Astrocyte (in vitro differentiated cells and primary cell): ENCODE results near the gene BTRC. TPM values are rescaled to one million over a fixed set of nuclear protein-coding genes. Genes with fewer than 3 reads are reported as not detected.

Source experiments
- DNase-seq: peaks from one replicate; pipeline ENCODE4 v3.0.0-alpha.2; 2010; ENCODE audit warnings: low read depth
- FAIRE-seq: peaks from 2 replicates; lab custom pipeline; 2011; peaks lifted over from hg19 to GRCh38; lab: Jason Lieb, UNC
- H2AFZ ChIP-seq: 2 replicates; pipeline ENCODE4 v1.6.0; 2012; ENCODE audit warnings: low read depth, low read length, inconsistent platforms
- H3K27ac ChIP-seq: 2 replicates; pipeline ENCODE4 v1.5.1; 2011; ENCODE audit warnings: low read depth, low read length, inconsistent platforms
- H3K27me3 ChIP-seq: 2 replicates; pipeline ENCODE4 v1.6.0; 2011; ENCODE audit warnings: low read length, inconsistent platforms; ENCODE audit not compliant: insufficient read depth
- H3K36me3 ChIP-seq: 2 replicates; pipeline ENCODE4 v1.5.1; 2011; ENCODE audit warnings: low read length, inconsistent platforms; ENCODE audit not compliant: insufficient read depth
- H3K4me1 ChIP-seq: 2 replicates; pipeline ENCODE4 v1.5.1; 2011; ENCODE audit warnings: low read length, inconsistent platforms; ENCODE audit not compliant: insufficient read depth
- H3K4me2 ChIP-seq: 2 replicates; pipeline ENCODE4 v1.6.0; 2012; ENCODE audit warnings: low read length, inconsistent platforms
- H3K4me3 ChIP-seq: 2 replicates; pipeline ENCODE4 v1.5.1; 2011; ENCODE audit warnings: low read depth, mild to moderate bottlenecking, low read length, inconsistent platforms; ENCODE audit not compliant: insufficient read depth
- H3K79me2 ChIP-seq: 2 replicates; pipeline ENCODE4 v1.6.0; 2012; ENCODE audit warnings: mild to moderate bottlenecking, low read length, inconsistent platforms; ENCODE audit not compliant: insufficient read depth
- H3K9ac ChIP-seq: 2 replicates; pipeline ENCODE4 v1.6.0; 2012; ENCODE audit warnings: mild to moderate bottlenecking, low read length, inconsistent platforms
- H3K9me3 ChIP-seq: 2 replicates; pipeline ENCODE4 v1.5.1; 2012; ENCODE audit warnings: low read depth, mild to moderate bottlenecking, low read length, inconsistent platforms; ENCODE audit not compliant: insufficient read depth
- H4K20me1 ChIP-seq: 2 replicates; pipeline ENCODE4 v1.6.0; 2012; ENCODE audit warnings: low read length, inconsistent platforms; ENCODE audit not compliant: insufficient read depth
- H3K27ac Mint-ChIP-seq: one replicate; pipeline ENCODE4 v1.8.0; 2021; ENCODE audit warnings: mild to moderate bottlenecking, mixed read lengths; ENCODE audit not compliant: unreplicated experiment
- H3K27me3 Mint-ChIP-seq: one replicate; pipeline ENCODE4 v1.8.0; 2021; ENCODE audit warnings: low read depth, mixed read lengths; ENCODE audit not compliant: unreplicated experiment
- H3K36me3 Mint-ChIP-seq: one replicate; pipeline ENCODE4 v1.8.0; 2021; ENCODE audit warnings: low read depth, mixed read lengths; ENCODE audit not compliant: unreplicated experiment
- H3K4me1 Mint-ChIP-seq: one replicate; pipeline ENCODE4 v1.8.0; 2021; ENCODE audit warnings: low read depth, mixed read lengths; ENCODE audit not compliant: unreplicated experiment
- H3K4me3 Mint-ChIP-seq: one replicate; pipeline ENCODE4 v1.8.0; 2021; ENCODE audit warnings: mild to moderate bottlenecking, moderate library complexity, mixed read lengths; ENCODE audit not compliant: unreplicated experiment
- H3K9me3 Mint-ChIP-seq: one replicate; pipeline ENCODE4 v1.8.0; 2021; ENCODE audit warnings: mild to moderate bottlenecking, mixed read lengths; ENCODE audit not compliant: unreplicated experiment
- EZH2 ChIP-seq: IDR thresholded peaks from 2 replicates; pipeline ENCODE4 v1.6.1; 2012; ENCODE audit warnings: mild to moderate bottlenecking, low read length, inconsistent platforms; ENCODE audit not compliant: insufficient read depth
- total RNA-seq: library from RNA; stranded (reverse); gene quantifications from 2 replicates; pipeline ENCODE4 v1.2.1, GENCODE V29; 2021
- TF ChIP-seq, protein P1 (sequence below): IDR thresholded peaks from 2 replicates; pipeline ENCODE4 v1.5.1; 2011; ENCODE audit warnings: low read depth, mild to moderate bottlenecking, inconsistent platforms, low read length, moderate library complexity; ENCODE audit not compliant: insufficient read depth

The BTRC gene
- total RNA-seq, 1 donor from 2014 or later: 33.3 TPM

DNA sequence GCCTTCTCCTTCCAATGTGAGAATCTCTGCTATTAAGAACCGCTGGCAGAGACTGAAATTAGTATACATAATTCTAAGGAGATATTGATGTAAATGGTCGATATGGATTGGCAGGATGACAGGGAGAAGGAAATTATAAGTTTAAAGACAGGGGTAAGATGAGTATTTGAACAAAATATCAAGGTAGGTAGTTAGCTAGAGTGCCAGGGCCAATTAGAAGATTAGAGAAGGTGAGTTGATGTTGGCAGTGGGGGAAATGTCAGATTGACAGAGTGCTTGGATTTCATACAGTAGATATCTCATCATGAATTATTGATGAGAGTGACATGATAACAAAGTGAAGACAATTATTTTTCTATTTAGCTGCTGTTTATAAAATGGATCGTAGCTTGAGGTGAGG is 74.1 kb downstream of the BTRC start:
- Histone ChIP-seq H3K4me2 (no peak overlapping the region), H3K9me3 (no peaks in the 10 kb centered on the region), H3K9ac (no peak overlapping the region), H4K20me1 (peaks cover 38% of the 10 kb centered on the region), H3K79me2 (peaks cover 11% of the 10 kb centered on the region), H3K4me3 (no peak overlapping the region), H3K27me3 (no peaks in the 10 kb centered on the region), H3K27ac (no peak overlapping the region), H3K36me3 (no peaks in the 10 kb centered on the region), H2AFZ (no peak overlapping the region), H3K4me1 (no peaks in the 10 kb centered on the region)
- DNase-seq: no peak
- H3K27ac Mint-ChIP-seq: no peak overlapping the region
- no peaks in the 10 kb centered on the region for H3K27me3 Mint-ChIP-seq
- TF ChIP-seq, protein P1, sequence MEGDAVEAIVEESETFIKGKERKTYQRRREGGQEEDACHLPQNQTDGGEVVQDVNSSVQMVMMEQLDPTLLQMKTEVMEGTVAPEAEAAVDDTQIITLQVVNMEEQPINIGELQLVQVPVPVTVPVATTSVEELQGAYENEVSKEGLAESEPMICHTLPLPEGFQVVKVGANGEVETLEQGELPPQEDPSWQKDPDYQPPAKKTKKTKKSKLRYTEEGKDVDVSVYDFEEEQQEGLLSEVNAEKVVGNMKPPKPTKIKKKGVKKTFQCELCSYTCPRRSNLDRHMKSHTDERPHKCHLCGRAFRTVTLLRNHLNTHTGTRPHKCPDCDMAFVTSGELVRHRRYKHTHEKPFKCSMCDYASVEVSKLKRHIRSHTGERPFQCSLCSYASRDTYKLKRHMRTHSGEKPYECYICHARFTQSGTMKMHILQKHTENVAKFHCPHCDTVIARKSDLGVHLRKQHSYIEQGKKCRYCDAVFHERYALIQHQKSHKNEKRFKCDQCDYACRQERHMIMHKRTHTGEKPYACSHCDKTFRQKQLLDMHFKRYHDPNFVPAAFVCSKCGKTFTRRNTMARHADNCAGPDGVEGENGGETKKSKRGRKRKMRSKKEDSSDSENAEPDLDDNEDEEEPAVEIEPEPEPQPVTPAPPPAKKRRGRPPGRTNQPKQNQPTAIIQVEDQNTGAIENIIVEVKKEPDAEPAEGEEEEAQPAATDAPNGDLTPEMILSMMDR: no peak
- no peak for TF ChIP-seq EZH2
- FAIRE-seq: no peak
- no peaks in the 10 kb centered on the region for H3K4me1 Mint-ChIP-seq
- H3K9me3 Mint-ChIP-seq: no peaks in the 10 kb centered on the region
- no peak overlapping the region for H3K4me3 Mint-ChIP-seq
- no peaks in the 10 kb centered on the region for H3K36me3 Mint-ChIP-seq

DNA sequence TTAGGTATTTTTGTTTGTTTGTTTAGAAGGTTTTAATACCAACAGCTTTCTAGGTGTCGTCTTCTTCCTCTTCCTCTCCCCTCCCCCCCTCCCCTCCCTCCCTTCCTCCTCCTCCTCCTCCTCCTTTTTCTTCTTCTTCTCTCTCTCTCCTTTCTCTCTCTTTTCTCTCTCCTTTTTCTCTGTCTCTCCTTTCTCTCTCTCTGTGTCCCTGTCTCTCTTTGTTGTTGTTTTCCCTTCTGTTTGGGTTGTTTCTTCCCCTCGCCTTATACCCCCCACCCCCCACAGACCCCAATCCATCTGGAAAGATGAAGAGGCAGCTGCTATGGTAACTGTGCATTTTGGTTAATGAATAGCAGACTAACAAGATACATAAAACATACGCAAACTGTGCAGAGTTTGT is 75.5 kb downstream of the BTRC start:
- Mint-ChIP-seq H3K4me1 (no peaks in the 10 kb centered on the region), H3K36me3 (no peaks in the 10 kb centered on the region)

DNA sequence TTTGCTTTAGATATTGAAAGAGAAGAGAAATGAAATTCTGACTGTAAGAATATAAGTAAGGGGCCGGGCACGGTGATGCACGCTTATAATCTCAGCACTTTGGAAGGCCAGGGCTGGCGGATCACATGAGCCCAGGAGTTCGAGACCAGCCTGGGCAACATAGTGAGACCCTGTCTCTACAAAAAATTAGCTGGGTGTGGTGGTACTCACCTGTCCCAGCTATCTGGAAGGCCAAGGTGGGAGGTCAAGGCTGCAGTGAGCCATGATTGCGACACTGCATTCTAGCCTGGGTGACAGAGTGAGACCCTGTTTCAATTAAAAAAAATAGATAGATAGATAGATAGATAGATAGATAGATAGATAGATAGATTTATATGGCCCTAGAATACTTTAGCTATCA is 82.3 kb downstream of the BTRC start:
- no peak for TF ChIP-seq EZH2
- TF ChIP-seq, protein P1: no peak
- Mint-ChIP-seq H3K27me3 (no peaks in the 10 kb centered on the region), H3K27ac (no peak overlapping the region), H3K4me1 (peaks cover 2% of the 10 kb centered on the region), H3K4me3 (no peak overlapping the region), H3K36me3 (no peaks in the 10 kb centered on the region), H3K9me3 (no peaks in the 10 kb centered on the region)
- Histone ChIP-seq H3K36me3 (no peaks in the 10 kb centered on the region), H3K4me2 (no peak overlapping the region), H3K4me3 (no peak overlapping the region), H2AFZ (no peak overlapping the region), H4K20me1 (peaks cover 28% of the 10 kb centered on the region), H3K9ac (no peak overlapping the region), H3K27me3 (no peaks in the 10 kb centered on the region), H3K79me2 (no peaks in the 10 kb centered on the region), H3K9me3 (no peaks in the 10 kb centered on the region), H3K4me1 (no peaks in the 10 kb centered on the region), H3K27ac (no peak overlapping the region)
- FAIRE-seq (no peak), DNase-seq (no peak)

More for the DNA sequence above, 75.5 kb downstream of the BTRC start:
- H4K20me1 ChIP-seq: peaks cover 25% of the 10 kb centered on the region
- no peaks in the 10 kb centered on the region for H3K27me3 ChIP-seq
- peaks cover 8% of the 10 kb centered on the region for H3K79me2 ChIP-seq
- H3K9ac ChIP-seq: no peak overlapping the region
- no peak for TF ChIP-seq EZH2
- TF ChIP-seq, protein P1: no peak
- no peak overlapping the region for H3K4me3 ChIP-seq
- FAIRE-seq (no peak), DNase-seq (no peak)
- H3K4me1 ChIP-seq: no peaks in the 10 kb centered on the region
- no peak overlapping the region for H3K4me3 Mint-ChIP-seq
- no peaks in the 10 kb centered on the region for H3K36me3 ChIP-seq
- H2AFZ ChIP-seq: no peak overlapping the region
- no peak overlapping the region for H3K27ac Mint-ChIP-seq
- H3K9me3 ChIP-seq: no peaks in the 10 kb centered on the region
- H3K27ac ChIP-seq: no peak overlapping the region
- no peak overlapping the region for H3K4me2 ChIP-seq
- H3K27me3 Mint-ChIP-seq: no peaks in the 10 kb centered on the region
- no peaks in the 10 kb centered on the region for H3K9me3 Mint-ChIP-seq
